DND-41 (cell line): Measurements from ENCODE around the gene TTLL11.

ENCODE experiments used
- ATAC-seq: fragments of 200-7000 bp; cut with Tn5 transposase; 3 replicates; pipeline ENCODE4 v1.9.1; 2021; ENCODE audit warnings: low read depth; ENCODE audit not compliant: insufficient read depth
- DNase-seq: peaks from one replicate; pipeline ENCODE4 v3.0.0-alpha.2; 2020
- H2AFZ ChIP-seq: 2 replicates; pipeline ENCODE4 v1.6.0; 2012; ENCODE audit warnings: low read depth, low read length
- H3K27ac ChIP-seq: 2 replicates; pipeline ENCODE4 v1.5.1; 2012; ENCODE audit warnings: low read length, inconsistent platforms
- H3K27me3 ChIP-seq: fragments of 200-600 bp; sonication (generic); 2 replicates; pipeline ENCODE4 v1.6.0; 2012; ENCODE audit warnings: low read length, mild to moderate bottlenecking, inconsistent platforms; ENCODE audit not compliant: insufficient read depth, poor library complexity
- H3K36me3 ChIP-seq: 2 replicates; pipeline ENCODE4 v1.5.1; 2012; ENCODE audit warnings: low read length, inconsistent platforms; ENCODE audit not compliant: insufficient read depth
- H3K4me1 ChIP-seq: 2 replicates; pipeline ENCODE4 v1.5.1; 2012; ENCODE audit warnings: mild to moderate bottlenecking, low read length; ENCODE audit not compliant: insufficient read depth
- H3K4me2 ChIP-seq: 2 replicates; pipeline ENCODE4 v1.6.0; 2012; ENCODE audit warnings: mild to moderate bottlenecking, moderate library complexity, low read length, inconsistent platforms; ENCODE audit not compliant: insufficient read depth
- H3K4me3 ChIP-seq, 2 experiments: fragments of 200-600 bp in 1 of 2; shearing (Covaris generic) in 1 of 2; 2 replicates each; pipeline ENCODE4 v1.5.1; 2012 to 2016; ENCODE audit warnings: inconsistent platforms in 2 of 2, low read length in 2 of 2, mild to moderate bottlenecking in 2 of 2, low read depth in 1 of 2, moderate library complexity in 1 of 2
- H3K79me2 ChIP-seq: 2 replicates; pipeline ENCODE4 v1.6.0; 2012; ENCODE audit warnings: low read length, inconsistent platforms; ENCODE audit not compliant: insufficient read depth
- H3K9ac ChIP-seq: 2 replicates; pipeline ENCODE4 v1.6.0; 2012; ENCODE audit warnings: low read depth, mild to moderate bottlenecking, inconsistent platforms, low read length, moderate library complexity
- H3K9me3 ChIP-seq: 2 replicates; pipeline ENCODE4 v1.5.1; 2012; ENCODE audit warnings: low read length, moderate library complexity, mild to moderate bottlenecking, inconsistent platforms; ENCODE audit not compliant: insufficient read depth, severe bottlenecking
- H4K20me1 ChIP-seq: 2 replicates; pipeline ENCODE4 v1.6.0; 2012; ENCODE audit warnings: low read length; ENCODE audit not compliant: insufficient read depth
- CTCF ChIP-seq: IDR thresholded peaks from 2 replicates; pipeline ENCODE4 v1.5.1; 2012; ENCODE audit warnings: borderline replicate concordance, low read length, moderate library complexity, mild to moderate bottlenecking; ENCODE audit not compliant: poor library complexity, severe bottlenecking; ENCODE audit errors: extremely low read depth
- EZH2 ChIP-seq: IDR thresholded peaks from 3 replicates; pipeline ENCODE4 v1.6.1; 2012; ENCODE audit warnings: borderline replicate concordance, low read depth, mild to moderate bottlenecking, moderate library complexity, low read length, inconsistent platforms; ENCODE audit not compliant: severe bottlenecking

The TTLL11 gene

GRCh38 chr9:121999556-121999955, 93.6 kb downstream of the TTLL11 start:
- no peak for TF ChIP-seq EZH2
- no peak for TF ChIP-seq CTCF
- no peak overlapping the region for H3K9ac ChIP-seq
- no peaks in the 10 kb centered on the region for H3K36me3 ChIP-seq
- H3K79me2 ChIP-seq, result no peaks in the 10 kb centered on the region
- ATAC-seq, result no peak
- no peaks in the 10 kb centered on the region for H3K9me3 ChIP-seq
- no peaks in the 10 kb centered on the region for H3K4me1 ChIP-seq
- H3K4me3 ChIP-seq, result no peak overlapping the region
- no peak for DNase-seq
- H3K27me3 ChIP-seq, result no peaks in the 10 kb centered on the region
- no peak overlapping the region for H3K27ac ChIP-seq
- H2AFZ ChIP-seq, result no peak overlapping the region
- H4K20me1 ChIP-seq, result no peaks in the 10 kb centered on the region; the same call in 1 of the 2 replicates
- no peak overlapping the region for H3K4me2 ChIP-seq

DNA sequence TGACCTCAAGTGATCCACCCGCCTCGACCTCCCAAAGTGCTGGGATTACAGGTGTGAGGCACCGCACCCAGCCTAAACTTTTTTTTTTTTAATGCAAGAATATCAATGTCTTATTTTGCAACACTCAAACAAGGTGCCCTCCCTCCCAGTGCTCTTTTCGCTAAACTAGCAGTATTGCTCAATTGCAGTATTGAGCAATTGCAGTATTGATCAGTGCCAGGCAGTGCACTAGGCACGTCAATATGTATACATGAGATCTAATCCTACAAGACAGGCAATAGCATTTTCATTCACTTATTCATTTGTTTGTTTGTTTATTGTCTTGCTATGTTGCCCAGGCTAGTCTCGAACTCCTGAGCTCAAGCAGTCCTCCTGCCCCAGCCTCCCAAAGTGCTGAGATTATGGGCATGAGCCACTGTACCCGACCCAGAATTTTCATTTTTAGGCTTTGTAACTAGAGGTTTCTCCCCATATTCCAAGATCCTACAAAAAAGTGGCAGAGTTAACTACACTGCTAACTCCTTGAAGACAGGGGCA, 94.5 kb downstream of the TTLL11 start:
- Histone ChIP-seq H3K4me2 (no peak overlapping the region), H3K4me3 (no peak overlapping the region), H3K79me2 (no peaks in the 10 kb centered on the region), H3K27ac (no peak overlapping the region), H3K9me3 (no peaks in the 10 kb centered on the region), H2AFZ (no peak overlapping the region), H4K20me1 (no peaks in the 10 kb centered on the region; the same call in 1 of the 2 replicates), H3K4me1 (no peaks in the 10 kb centered on the region), H3K36me3 (no peaks in the 10 kb centered on the region), H3K9ac (no peak overlapping the region), H3K27me3 (no peaks in the 10 kb centered on the region)
- ATAC-seq, result no peak
- TF ChIP-seq CTCF (no peak), EZH2 (no peak)
- no peak for DNase-seq

GRCh38 chr9:121997791-121998190, 95.3 kb downstream of the TTLL11 start:
- Histone ChIP-seq H3K9ac (no peak overlapping the region), H3K36me3 (no peaks in the 10 kb centered on the region), H3K27me3 (no peaks in the 10 kb centered on the region), H3K4me3 (no peak overlapping the region), H4K20me1 (no peaks in the 10 kb centered on the region; the same call in 1 of the 2 replicates), H3K79me2 (no peaks in the 10 kb centered on the region), H3K27ac (no peak overlapping the region), H3K9me3 (no peaks in the 10 kb centered on the region), H3K4me2 (no peak overlapping the region), H2AFZ (no peak overlapping the region), H3K4me1 (no peaks in the 10 kb centered on the region)
- no peak for DNase-seq
- TF ChIP-seq CTCF (no peak), EZH2 (no peak)
- no peak for ATAC-seq
